H1 (cell line): ENCODE measurements around the gene SLC13A3.

Experiments used
- ATF2 ChIP-seq: IDR thresholded peaks from 2 replicates; pipeline ENCODE4 v1.6.1; 2012; ENCODE audit warnings: low read length, inconsistent platforms
- CEBPB ChIP-seq: IDR thresholded peaks from 2 replicates; pipeline ENCODE4 v1.6.1; 2012; ENCODE audit warnings: low read depth, low read length
- CTCF ChIP-seq, 3 experiments: IDR thresholded peaks; 1 replicate in 2 of 3; 2 replicates in 1 of 3; pipeline versions ENCODE4 v1.5.1 to v1.6.1; 2011; ENCODE audit warnings: low read length in 3 of 3, mild to moderate bottlenecking in 3 of 3, inconsistent platforms in 2 of 3, low read depth in 1 of 3, moderate library complexity in 1 of 3; ENCODE audit not compliant: insufficient read depth in 1 of 3; ENCODE audit errors: control extremely low read depth in 1 of 3
- EZH2 ChIP-seq: fragments of 200-600 bp; sonication (generic); IDR thresholded peaks from 2 replicates; pipeline ENCODE4 v1.7.1; 2012; ENCODE audit warnings: low read depth, mild to moderate bottlenecking, moderate library complexity, low read length, inconsistent platforms; ENCODE audit not compliant: severe bottlenecking
- JUND ChIP-seq: IDR thresholded peaks from 2 replicates; pipeline ENCODE4 v1.6.1; 2011; ENCODE audit warnings: mild to moderate bottlenecking, improper control_type of control experiment, low read length
- PHF8 ChIP-seq: fragments of 200-600 bp; sonication (generic); conservative IDR thresholded peaks from 2 replicates; pipeline ENCODE4 v1.7.1; 2012; ENCODE audit warnings: low read depth, mild to moderate bottlenecking, inconsistent platforms, low read length, moderate library complexity
- SIRT6 ChIP-seq: IDR thresholded peaks from one replicate; pipeline ENCODE4 v1.7.1; 2012; ENCODE audit warnings: low read length, inconsistent platforms

- no peak for TF ChIP-seq JUND
- no peak for TF ChIP-seq CEBPB
- TF ChIP-seq ATF2, result no peak
- TF ChIP-seq EZH2, result no peak
- TF ChIP-seq CTCF (IDR thresholded peaks at IDR 0.05; ENCODE audit: control extremely low read depth in 1 of 3, insufficient read depth in 1 of 3, low read depth in 1 of 3, low read length in 3 of 3), result no peak
- no peak for TF ChIP-seq SIRT6
- TF ChIP-seq PHF8, result no peak
Measured at GRCh38 chr20:46545827-46546138, 105.5 kb downstream of the SLC13A3 start.
